ENCODE data around the gene LAMTOR2.

LAMTOR2 gene

DNA sequence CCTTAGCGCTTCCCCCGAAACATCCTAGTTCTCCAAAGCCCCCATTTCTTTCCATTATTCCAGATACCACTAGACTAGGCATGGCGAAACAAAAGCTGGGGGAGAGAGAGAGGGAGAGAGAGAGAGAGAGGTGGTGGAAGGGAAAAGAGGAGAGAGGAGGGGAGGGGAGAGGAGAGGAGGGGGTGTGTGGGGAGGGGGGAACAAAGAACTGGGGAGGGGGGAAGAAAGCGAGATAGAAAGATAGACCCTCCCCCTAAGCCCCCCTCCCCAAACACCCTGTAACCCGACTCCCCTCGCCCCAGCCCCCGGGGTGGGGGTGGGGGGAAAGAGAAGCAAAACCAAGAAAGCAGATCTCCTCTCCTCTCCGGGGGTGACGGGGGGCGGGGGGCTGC, 27.3 kb downstream of the LAMTOR2 start:
- DNase-seq (ENCODE audit: low spot score) = no peak
- TF ChIP-seq, protein P1, sequence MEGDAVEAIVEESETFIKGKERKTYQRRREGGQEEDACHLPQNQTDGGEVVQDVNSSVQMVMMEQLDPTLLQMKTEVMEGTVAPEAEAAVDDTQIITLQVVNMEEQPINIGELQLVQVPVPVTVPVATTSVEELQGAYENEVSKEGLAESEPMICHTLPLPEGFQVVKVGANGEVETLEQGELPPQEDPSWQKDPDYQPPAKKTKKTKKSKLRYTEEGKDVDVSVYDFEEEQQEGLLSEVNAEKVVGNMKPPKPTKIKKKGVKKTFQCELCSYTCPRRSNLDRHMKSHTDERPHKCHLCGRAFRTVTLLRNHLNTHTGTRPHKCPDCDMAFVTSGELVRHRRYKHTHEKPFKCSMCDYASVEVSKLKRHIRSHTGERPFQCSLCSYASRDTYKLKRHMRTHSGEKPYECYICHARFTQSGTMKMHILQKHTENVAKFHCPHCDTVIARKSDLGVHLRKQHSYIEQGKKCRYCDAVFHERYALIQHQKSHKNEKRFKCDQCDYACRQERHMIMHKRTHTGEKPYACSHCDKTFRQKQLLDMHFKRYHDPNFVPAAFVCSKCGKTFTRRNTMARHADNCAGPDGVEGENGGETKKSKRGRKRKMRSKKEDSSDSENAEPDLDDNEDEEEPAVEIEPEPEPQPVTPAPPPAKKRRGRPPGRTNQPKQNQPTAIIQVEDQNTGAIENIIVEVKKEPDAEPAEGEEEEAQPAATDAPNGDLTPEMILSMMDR (conservative IDR thresholded peaks at IDR 0.05; ENCODE audit: low read depth) = no peak
- ChIA-PET CTCF (interaction anchor here (0.7 kb wide), 2 partner anchors 144 to 148 kb away, joined by 3 to 4 read pairs; partner anchors contain the start of gene KHDC4), POLR2A (ENCODE audit: low non-redundant PET) (no interaction called here)
- peak overlapping the region; percentile 79 for H3K27ac ChIP-seq

DNA sequence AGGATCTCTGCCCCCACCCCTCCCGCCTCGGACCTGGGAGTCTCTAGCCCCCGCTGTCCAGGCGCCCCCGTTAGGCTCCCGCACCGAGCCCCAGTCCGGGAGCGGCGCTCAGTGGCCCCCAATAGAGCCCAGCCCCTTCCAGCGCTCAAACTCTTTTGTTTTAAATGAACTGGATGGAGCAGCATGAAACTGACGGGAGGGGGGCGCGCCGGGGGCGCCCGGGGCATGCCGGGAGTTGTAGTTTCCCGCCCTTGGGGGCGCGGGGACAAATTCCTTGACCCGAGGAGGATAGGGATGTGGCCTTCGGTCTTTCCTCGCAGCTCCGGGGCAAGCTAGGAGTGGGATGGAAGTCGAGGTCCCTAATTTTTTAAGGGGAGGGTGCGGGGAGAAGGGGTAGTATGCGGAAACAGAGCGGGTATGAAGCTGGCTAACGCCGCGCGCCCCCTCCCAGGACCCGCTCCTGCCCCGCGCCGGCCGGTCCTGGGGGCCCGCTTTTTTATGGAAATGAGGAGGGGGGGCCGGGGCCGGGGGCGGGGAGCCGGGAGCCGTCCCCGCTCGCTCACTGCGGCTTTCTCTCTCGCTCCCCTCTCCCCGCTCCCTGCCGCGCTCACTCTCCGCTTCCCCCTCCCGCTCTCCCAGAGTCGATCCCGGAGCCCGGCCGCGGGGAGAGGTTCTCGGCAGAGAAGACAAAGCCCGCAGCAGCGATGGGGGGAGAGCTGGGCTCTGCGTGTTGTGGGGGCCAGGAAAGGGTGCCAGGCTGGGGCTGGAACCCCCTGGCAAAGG, 27.9 kb downstream of the LAMTOR2 start, which contains the start of gene MEX3A:
Gene MEX3A (minus strand): TSS at position 157 of the 783 bp plus-strand sequence. CDS start 467 bp downstream, outside the sequence.
- POLR2A ChIA-PET (ENCODE audit: low non-redundant PET) = interaction anchor here (0.6 kb wide), 1 partner anchor 85 kb away, joined by 4 read pairs; no protein-coding TSS in a partner anchor
- TF ChIP-seq, protein P1 (conservative IDR thresholded peaks at IDR 0.05; ENCODE audit: low read depth) = no peak
- CTCF ChIA-PET = interaction anchor here (0.5 to 1.5 kb wide), 5 partner anchors 36 to 148 kb away, joined by 3 to 7 read pairs (median 3); partner anchors contain the start of gene KHDC4
- H3K27ac ChIP-seq = peak within 1 kb of the TSS; percentile 79
- peak; percentile 82 for DNase-seq (ENCODE audit: low spot score)

- CTCF ChIA-PET = interaction anchor here (0.8 to 1.5 kb wide), 4 partner anchors 11 to 141 kb away, joined by 3 to 7 read pairs (median 6); no protein-coding TSS in a partner anchor
- POLR2A ChIA-PET (ENCODE audit: low non-redundant PET) = no interaction called here
- TF ChIP-seq, protein P1 (conservative IDR thresholded peaks at IDR 0.05; ENCODE audit: low read depth) = no peak
- no peak for DNase-seq (ENCODE audit: low spot score)
- peak overlapping the region; percentile 22 for H3K27ac ChIP-seq
Observed at GRCh38 chr1:156083800-156084790, 29.5 kb downstream of the LAMTOR2 start.

DNA sequence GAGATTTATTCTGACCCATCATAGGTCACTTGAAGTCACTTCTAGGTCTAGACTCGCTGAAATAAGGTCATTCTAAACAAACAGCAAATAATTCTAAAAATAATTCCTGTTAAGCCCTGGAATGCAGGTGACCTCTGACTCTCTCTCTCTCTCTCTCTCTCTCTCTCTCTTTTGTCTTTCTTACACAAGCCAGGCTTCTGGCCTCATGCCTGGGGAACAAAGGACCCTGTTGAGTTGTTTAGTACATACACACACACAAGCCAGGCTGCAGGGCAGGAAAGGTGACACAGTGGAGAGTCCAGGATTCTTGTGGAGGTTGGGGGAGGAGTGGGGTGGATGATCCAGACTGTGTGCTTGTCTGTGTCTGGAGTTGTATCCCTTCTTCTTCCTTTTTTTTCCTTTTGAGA, 31.7 kb downstream of the LAMTOR2 start:
- peak overlapping the region; percentile 48 for H3K27ac ChIP-seq
- CTCF ChIA-PET = no interaction called here
- TF ChIP-seq, protein P1 (conservative IDR thresholded peaks at IDR 0.05; ENCODE audit: low read depth) = no peak
- POLR2A ChIA-PET (ENCODE audit: low non-redundant PET) = no interaction called here
- no peak for DNase-seq (ENCODE audit: low spot score)

DNA sequence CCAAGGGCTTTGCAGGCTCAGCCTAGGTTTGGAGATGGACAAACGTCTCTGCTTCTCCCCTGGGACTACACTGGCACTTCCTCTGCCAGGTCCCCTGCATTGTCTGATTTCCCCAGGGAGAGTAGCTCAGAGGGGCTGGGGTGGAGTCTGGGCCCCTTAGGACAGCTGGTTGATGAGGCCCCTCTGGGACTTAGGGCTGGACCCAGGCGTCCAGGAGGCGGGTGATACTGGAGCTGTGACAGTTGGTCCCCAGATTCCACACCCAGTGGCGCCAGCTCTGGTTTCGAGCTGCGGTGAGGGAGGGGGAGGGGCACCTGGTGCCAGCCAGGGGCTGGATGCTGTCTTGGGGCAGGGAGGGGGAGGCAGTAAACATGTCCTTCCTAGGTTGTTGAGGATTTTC, 35.1 kb downstream of the LAMTOR2 start:
- DNase-seq (ENCODE audit: low spot score) = no peak
- ChIA-PET CTCF (interaction anchor here (0.7 to 3.0 kb wide), 3 partner anchors 40 to 136 kb away, joined by 3 to 32 read pairs (median 5); no protein-coding TSS in a partner anchor), POLR2A (ENCODE audit: low non-redundant PET) (no interaction called here)
- H3K27ac ChIP-seq = peak overlapping the region; percentile 18; the same call in 1 of the 2 replicates
- TF ChIP-seq, protein P1 (conservative IDR thresholded peaks at IDR 0.05; ENCODE audit: low read depth) = no peak
